Erythroblast (primary cell): ENCODE data around the gene POLN.

Experiments used
- DNase-seq, 2 experiments: peaks; one replicate each; lab custom pipeline; 2025; lab: John Stamatoyannopoulos, UW
- GATA1 ChIP-seq: IDR thresholded peaks from 2 replicates; pipeline ENCODE4 v1.6.1; 2011; ENCODE audit warnings: low read depth, mild to moderate bottlenecking, control low read depth, low read length, moderate library complexity
- POLR2A ChIP-seq: IDR thresholded peaks from 2 replicates; pipeline ENCODE4 v1.6.1; 2011; ENCODE audit warnings: mild to moderate bottlenecking, low read length

Gene POLN

DNA sequence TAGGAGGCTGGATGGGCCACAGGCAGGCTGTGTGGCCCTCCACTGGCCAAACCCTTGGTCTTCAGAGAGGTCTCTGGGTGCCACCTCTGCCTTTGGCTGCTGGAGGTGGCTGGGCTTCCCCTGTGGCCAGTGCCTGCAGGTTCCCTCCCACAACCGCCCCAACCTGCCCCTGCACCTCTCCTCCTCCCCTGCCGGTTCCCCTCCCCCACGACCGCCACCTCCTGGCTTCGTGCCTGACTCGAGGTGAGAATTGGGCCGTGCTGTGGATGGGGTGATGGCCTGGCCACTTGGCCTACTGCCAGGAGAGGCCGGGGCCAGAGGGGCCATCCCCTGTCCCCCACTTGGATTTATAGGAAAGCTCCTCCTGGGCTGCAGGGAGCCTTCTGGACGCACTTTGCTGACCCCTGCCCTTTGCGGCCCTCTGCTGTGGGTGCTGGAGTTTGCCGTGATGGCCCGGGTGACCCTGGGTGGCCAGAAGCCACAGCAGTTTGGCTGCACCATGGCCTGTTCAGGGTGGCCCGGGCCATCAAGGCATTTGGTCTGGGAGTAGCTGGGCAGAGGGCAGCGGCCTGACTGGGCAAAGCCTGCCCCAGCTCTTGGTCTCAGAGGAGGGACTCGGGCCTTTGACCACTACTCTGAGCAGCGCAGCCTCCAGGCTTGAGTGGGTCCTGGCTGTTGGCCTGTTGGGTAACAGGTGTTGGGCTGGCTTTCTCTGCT is 179.0 kb downstream of the POLN start:
- no peak for DNase-seq
- TF ChIP-seq GATA1 (no peak), POLR2A (no peak)

- no peak for TF ChIP-seq GATA1
- no peak for TF ChIP-seq POLR2A
- no peak for DNase-seq
Measured at GRCh38 chr4:2062168-2062807, 179.6 kb downstream of the POLN start.

- TF ChIP-seq GATA1 (no peak), POLR2A (no peak)
- DNase-seq, result no peak
Measured at GRCh38 chr4:2061186-2062131, 180.5 kb downstream of the POLN start.

DNA sequence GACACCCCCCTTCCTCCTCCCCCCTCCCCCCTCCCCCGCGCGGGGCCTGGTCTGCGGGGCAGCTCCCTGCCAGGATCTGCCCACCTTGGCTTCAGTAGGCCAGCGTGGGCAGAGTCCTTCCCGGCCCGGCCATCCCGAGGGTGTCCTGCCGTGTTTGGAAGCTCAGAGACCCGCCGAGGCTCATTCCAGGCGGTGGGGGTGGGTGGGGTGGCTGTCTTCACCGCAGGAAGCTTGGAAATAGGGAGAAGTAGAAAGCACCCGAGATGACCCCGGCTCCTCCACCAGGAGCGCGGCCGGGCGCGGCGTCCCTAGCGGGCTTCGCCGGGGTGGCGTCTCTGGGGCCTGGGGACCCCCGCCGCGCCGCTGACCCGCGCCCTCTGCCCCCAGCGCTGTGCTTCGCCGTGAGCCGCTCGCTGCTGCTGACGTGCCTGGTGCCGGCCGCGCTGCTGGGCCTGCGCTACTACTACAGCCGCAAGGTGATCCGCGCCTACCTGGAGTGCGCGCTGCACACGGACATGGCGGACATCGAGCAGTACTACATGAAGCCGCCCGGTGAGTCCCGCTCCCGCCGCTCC is 181.2 kb downstream of the POLN start:
- no peak for DNase-seq
- TF ChIP-seq GATA1 (no peak), POLR2A (no peak)

- TF ChIP-seq POLR2A (no peak), GATA1 (no peak)
Measured at GRCh38 chr4:2059726-2060602, 182.0 kb downstream of the POLN start.

DNA sequence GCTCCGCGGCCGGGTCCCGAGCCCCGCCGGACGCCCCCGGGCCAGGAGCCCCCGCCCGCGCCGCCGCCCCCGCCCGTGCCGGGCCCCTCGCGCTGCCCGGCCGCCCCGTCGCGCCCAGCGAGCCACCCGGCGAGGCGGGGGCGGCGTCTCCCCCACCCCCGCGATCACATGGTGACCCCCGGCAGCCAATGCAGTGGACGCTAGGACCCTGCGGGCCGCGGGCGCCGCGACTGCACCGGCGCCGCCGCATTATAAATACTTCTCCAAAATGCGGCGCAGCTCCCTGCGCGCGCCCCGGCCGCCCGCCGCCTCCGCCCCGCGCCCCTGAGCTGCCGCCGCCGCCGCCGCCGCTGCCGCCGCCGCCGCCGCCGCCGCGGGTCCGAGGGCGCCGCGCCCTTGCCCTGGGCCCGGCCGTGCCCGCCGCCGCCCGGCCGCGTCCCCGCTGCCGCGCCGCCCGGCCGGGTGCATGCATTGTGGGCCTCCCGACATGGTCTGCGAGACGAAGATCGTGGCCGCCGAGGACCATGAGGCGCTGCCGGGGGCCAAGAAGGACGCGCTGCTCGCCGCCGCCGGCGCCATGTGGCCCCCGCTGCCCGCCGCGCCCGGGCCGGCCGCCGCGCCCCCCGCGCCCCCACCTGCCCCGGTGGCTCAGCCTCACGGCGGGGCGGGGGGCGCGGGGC is 182.7 kb downstream of the POLN start, which contains the start of gene NAT8L:
Gene NAT8L, plus strand, starts transcription at position 282 of the 680 bp plus-strand sequence. Its CDS starts 185 bp downstream, at position 467.
- peak; percentile 15 to 20 for DNase-seq
- TF ChIP-seq GATA1, result no peak
- no peak for TF ChIP-seq POLR2A

More at GRCh38 chr4:2059726-2060602, 182.0 kb downstream of the POLN start:
- DNase-seq, result peak in 1 of 2 experiments; percentile 29

DNA sequence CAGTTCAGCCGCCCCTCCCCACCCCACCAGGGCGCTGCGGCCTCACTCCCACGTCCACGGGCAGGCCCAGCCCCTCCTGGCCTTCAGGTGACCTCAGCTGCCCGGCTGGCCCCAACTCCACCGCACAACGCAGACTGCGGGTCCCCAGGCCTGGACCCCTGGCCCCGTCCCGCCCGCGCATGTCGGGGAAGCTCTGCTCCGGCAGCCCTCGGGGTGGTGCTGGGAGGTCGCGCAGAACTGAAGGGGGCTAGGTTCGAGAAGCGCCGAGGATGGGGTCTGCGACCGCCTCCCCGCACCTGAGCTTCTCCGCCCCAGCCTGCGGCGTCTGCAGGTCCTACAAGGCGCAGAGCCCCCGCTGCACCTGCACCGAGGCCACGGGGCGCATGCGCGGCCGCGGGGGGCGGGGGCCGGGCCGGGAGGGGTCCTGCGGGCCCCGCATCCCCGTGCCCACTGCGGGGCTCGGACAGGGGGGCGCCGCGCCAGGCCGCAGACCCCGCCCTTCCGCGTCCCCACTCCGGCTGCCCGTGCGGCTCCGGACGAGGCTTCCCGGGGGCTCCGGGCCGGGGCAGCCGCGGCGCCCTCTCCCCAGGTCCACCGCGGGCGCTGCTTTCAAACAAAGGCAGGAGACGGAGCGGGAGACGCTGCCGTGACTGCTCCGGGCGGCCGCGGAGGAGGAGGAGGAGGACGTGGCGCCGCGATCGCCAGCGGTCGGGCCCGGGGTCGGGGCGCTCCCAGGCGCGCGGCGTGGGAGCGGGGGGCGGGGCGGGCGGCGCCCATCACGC is 183.5 kb downstream of the POLN start:
- DNase-seq, result no peak

DNA sequence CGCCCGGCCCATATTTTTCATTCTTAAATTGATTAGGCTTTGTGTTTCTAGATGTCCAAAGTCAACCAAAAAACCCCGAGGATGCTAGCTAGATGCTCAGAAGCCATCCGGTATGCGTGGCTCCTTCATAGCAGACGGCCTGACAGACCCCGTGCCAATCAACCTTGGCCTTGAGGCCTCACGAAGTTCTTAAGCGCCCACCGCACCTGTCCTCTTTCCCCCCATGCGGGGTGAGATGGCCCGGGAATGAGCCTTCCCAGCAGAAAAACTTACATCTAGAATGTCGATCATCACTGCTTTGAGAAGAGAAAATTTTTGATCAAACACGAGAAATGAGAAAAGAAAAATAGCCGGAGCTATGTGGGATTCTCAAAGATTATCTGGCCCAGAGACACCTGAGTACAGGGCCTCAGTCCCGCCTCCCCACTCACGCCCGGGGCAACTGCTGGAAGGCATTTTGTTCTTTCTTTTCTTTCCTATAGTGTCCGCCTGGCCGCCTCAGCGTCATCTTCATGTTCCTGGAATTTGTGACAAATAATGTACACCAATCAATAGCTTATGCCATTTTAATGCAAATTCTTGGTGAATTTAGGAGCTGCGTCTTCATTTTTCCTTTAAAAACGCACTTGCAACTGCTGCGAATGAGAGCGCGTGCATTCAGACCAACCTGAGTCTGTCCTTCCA is 184.4 kb downstream of the POLN start:
- TF ChIP-seq POLR2A, result no peak
- TF ChIP-seq GATA1, result no peak
- no peak for DNase-seq

More for the DNA sequence above, 183.5 kb downstream of the POLN start:
- TF ChIP-seq GATA1 (no peak), POLR2A (no peak)

GRCh38 chr4:2054217-2054616 is 187.7 kb downstream of the POLN start:
- no peak for TF ChIP-seq POLR2A
- no peak for TF ChIP-seq GATA1
- no peak for DNase-seq

DNA sequence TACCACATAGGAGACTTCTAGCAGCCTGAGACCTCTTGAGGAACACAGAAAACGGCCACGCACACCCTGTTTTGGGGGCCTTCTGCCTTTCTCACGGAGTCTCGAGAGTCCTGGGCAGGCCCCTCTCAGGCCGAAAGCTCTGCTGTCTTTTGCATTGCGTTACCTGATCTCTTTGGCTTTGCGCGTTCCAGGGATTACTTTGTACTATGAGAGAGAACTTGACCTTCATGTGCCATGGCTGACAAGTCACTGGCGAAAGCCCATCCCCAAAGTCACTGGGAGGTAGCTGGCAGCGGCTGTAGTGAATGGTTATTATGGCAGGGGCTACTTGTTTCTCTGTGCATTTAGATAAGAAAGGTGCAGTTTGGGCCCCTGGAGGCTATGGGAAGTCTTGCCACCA is 190.8 kb downstream of the POLN start:
- TF ChIP-seq GATA1, result no peak
- no peak for TF ChIP-seq POLR2A
- no peak for DNase-seq

GRCh38 chr4:2049811-2050210 is 192.1 kb downstream of the POLN start:
- DNase-seq, result no peak
- TF ChIP-seq POLR2A, result no peak
- TF ChIP-seq GATA1, result no peak
